Right ventricle myocardium superior (tissue), 1 donor: Measurements from ENCODE around the gene SLX4IP. TPM values are rescaled to one million over a fixed set of nuclear protein-coding genes. Genes with fewer than 3 reads are reported as not detected.

Experiments
- ATAC-seq: fragments of 200-7000 bp; cut with Tn5 transposase; one replicate; pipeline ENCODE4 v1.9.1; 2020; ENCODE audit warnings: mild to moderate bottlenecking; ENCODE audit not compliant: poor library complexity
- DNase-seq: peaks from one replicate; pipeline ENCODE4 v3.0.0-alpha.2; 2020
- intact Hi-C: fragments of 100-400 bp; cut with DNase I; formaldehyde crosslinking; loops from one replicate; pipeline ENCODE4 v1.11.2; 2022
- total RNA-seq: library from RNA; stranded (reverse); fragmentation: NEBNext Ultra II Directional; extraction: Animal tissue kit (Norgen Biotek cat#: 25700); gene quantifications from one replicate; pipeline ENCODE4 v1.2.1, GENCODE V29; 2021
- donor health status: DM: no; HTN: yes; CAD: no; lungs with severe emphysema.

SLX4IP gene
- total RNA-seq, 1 donor from 2014 or later: 2.6 TPM

DNA sequence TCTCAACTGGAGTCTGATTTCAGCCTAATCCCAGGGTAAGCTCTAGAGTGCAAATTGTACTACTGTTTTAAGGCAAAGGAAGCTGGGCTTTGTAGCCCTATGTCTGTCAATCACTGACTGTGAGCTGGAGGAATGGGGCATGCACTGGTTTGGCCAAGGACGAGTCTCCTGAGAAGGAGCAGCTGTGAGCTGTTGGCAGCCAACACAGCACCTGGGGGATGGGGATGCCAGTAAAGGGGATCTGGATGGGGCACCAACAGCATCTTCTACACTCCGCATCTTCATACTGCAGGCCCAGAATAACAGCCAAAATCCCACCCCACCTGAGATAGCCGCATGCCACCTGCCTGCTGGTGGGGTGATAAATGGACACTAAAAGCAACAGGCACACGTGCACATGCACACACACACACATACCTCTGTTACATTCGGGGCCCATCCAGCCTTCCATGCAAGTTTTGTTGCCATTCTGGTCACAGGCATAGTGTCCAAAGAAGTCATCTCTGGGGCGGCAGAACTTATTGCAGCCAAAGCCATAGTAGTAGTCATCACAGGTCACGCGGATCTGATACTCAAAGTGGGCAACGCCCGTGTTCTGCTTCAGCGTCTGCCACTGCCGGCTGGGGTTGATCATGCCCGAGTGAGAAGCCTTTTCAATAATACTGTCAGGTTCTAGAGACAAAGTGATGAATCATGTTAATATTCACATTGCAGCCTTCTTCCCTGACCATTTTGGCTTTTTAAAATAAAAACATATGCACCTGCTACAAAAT is 223.1 kb downstream of the SLX4IP start:
- intact Hi-C loops: no loop called here
- ATAC-seq (no peak), DNase-seq (no peak)

DNA sequence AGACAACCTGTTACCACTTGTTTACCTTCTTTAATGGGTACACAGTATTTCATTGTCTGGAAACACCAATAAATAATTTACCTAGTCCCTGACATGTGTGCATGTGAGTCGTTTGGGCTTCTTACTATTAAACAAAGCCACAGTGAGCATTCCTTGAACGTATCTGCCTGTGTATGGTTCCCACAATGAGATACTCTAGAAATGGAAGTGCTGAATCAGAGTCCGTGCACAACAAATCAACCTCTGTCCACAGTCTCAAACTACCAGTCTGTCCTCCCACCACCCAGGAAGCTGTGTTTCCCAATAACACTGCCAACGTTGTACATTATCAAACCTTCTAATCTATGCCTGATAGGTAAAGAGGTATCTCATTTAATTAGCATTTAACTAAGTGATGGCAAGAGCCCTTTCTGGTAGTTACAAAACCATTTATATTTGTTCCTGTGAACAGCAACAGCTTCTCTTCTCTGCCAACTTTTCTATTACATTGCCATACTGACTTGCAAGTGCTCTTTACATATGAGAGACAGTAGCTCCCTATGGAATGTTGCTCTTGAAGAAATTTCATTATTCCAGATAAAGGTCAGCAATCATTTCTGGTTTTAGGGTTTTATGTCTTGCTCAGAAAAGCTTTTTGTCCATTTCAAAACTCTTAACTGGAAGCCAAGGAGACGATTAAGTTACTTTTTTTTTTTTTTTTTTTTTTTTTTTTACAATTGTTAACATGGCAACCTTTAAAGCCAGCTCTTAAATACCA is 223.9 kb downstream of the SLX4IP start:
- ATAC-seq: no peak
- intact Hi-C loops: no loop called here
- DNase-seq: no peak

DNA sequence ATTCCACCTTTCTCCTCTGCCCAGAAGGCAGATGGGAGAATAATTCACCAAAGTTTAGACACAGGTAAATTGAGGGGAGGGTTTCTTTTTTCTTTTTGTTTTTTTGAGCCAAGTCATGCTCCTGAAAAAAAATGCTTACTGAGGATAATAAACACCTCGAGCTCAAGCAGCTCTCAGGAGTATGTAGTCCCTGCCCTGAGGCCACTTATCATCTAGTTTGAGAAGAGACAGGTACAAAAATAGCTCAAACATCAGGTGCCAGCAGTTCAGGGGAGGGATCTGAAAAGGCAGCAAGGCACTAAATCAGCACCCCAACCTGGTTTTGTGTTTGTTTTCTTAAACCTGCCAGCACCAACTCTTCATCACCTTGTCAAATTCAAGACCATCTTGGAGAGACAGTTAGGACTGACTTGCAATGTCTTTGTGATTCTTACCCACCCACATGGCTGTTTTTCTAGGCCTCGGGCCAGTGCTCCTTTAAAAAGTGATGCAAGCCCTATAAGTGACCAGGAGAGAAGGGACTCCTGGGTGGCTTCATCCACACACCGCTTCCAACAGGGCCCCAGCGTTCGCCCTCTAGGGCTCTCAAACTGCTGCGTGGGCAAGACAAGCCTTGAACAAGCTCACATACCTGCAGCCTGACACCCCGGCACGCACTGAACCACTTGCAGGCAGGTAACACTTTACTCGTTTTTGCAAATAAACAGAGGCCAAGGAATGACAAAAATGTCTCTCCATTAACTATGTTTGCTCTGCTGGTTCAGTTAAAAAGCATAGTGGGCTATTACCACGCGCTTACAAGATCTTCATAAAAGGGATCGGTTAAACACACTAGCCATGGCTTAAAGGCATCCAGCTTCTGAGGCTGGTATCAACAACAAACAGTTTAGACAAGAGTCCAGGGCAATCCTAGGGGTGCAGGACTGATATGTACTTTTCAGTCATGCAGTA is 224.8 kb downstream of the SLX4IP start:
- no peak for DNase-seq
- no peak for ATAC-seq

DNA sequence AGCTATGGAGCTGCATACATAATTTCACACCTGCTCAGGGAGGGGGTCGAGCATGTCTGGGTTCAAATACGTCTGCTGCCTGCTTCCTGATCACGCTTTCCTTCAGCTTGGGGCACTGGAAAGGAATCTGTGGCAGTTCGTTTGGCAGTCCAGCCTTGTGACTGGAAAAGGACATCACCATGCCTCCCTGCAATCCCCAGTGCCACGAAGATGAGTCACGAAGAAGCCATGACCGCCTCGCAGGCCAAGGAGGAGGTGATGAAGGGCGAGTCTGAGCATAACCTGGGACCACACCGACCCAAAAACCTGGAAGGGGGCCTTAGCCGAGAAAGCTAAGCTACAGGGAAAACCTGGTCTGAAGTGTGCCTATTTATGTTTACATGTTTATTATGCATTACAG is 225.6 kb downstream of the SLX4IP start:
- intact Hi-C loops: no loop called here
- ATAC-seq: no peak
- DNase-seq: no peak

More for the DNA sequence above, 224.8 kb downstream of the SLX4IP start:
- intact Hi-C loops: no loop called here

DNA sequence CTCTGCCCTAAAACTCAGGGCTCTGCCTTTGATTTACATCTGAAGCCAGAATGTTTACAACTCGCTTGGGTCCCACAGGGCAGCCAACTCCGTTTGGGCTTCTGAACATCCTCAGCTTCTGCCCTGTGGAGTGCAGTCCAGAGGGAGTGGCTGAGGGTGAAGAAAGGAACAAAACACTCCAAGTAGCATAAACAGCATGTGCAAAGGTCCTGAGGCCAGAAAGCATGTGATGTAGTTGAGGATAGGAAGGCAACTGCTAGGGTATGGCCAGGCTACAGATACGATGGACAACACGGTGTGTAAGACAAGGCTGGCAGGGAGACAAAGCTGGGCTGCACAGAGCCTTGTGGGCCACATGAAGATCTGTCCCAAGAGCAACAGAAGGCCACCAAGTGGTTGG is 226.2 kb downstream of the SLX4IP start:
- intact Hi-C loops: no loop called here

DNA sequence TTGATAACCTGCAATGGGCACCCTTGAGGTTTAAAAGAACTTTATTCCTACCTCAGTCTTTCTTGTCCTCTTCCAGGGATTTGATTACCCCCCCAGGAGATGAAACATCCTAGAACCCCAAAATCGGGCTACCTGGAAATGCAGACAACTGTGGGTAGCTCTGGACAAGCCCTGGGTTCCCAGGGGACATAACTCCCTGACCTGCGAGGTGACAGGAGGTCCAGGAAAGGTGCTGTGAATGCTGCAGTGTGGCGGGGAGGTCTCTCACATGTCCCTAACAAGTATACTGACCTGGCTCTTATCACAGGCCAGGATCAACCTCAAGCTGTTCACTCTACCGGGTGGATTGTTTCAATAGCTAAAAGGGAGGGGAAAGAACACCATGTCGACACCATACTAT is 227.0 kb downstream of the SLX4IP start:
- intact Hi-C loops: no loop called here
- ATAC-seq (no peak), DNase-seq (no peak)

More for the DNA sequence above, 226.2 kb downstream of the SLX4IP start:
- DNase-seq: no peak
- ATAC-seq: no peak

DNA sequence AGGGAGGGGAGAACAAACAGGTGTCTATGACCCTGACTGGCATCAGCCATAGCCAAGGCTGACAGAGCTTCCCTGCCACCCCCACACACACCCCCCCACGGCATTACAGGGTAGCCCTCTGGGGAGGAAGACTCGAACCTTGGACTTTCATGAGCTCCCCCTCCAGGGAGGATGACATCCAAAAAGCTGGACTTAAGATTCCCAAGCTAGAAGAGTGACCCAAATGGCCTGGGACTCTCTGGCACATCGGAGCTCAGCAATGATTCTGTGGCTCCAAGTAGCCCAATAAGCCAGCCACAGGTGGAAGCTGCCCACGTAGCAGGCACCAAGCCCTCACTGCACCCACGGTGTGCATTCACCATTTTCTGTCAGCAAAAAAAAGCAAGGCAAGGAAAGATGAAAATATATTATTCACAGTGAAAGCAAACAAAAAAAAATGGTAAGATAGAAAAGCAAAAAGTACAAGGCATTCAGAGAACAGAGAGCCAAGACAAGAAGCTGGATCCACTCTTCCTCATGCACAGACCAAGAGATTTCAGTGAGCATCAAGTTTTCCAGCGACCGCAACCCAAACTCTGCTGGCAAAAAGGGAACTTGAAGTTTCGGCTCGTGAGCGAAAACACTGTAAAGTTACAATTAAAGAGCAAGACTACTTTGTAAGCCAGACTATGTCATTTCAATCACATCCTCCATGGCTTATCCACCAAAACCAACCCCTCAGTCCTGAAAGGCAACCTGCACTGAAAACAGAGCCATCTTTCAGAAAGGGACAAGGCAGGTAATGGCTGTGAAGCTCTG is 227.8 kb downstream of the SLX4IP start:
- no peak for ATAC-seq
- intact Hi-C loops: no loop called here
- no peak for DNase-seq

DNA sequence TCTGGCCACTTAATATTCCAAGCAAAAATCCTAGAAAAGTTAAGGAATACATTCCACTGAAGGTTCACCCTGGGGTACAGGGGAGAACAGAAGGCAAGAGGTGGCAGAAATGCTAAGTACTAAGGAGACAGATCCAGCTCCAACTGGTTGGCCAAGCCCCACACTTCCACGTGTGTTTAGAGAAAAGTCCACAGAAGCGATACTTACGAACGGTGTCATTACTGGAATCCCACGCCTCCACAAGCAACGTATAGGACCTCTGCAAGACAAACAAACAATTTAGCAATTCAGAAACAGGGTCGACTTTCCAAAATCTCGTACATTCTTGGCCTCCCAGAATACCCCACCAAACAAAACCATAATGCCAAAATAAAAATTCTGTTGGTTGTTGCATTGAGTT is 228.7 kb downstream of the SLX4IP start:
- DNase-seq (no peak), ATAC-seq (no peak)
- intact Hi-C loops: no loop called here

DNA sequence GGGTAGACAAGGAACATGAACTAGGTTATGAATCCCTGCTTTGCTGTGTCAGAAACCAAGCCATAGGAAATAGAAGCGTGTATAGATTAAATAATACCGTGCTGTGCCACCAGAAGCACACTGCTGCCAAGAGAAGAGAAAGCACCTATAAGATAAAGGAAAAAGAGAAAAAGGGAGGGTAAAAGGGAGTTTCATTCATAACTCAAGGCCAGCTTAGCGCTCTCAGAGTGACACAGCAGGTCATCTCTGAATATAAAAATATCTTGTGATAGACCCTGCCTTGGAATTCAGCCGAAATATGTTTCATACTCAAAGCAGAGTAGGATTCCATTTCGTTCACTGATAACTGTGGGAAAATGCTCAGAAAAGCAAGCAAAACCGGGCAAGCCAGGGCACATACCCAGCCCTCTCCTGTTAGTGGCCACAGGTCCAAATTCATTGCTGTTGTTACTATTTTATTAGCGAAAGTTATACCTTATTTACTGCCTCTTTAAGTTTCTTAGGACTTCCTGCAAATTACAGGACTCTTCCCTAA is 230.0 kb downstream of the SLX4IP start:
- no peak for DNase-seq
- intact Hi-C loops: no loop called here
- peak; percentile 34 for ATAC-seq

DNA sequence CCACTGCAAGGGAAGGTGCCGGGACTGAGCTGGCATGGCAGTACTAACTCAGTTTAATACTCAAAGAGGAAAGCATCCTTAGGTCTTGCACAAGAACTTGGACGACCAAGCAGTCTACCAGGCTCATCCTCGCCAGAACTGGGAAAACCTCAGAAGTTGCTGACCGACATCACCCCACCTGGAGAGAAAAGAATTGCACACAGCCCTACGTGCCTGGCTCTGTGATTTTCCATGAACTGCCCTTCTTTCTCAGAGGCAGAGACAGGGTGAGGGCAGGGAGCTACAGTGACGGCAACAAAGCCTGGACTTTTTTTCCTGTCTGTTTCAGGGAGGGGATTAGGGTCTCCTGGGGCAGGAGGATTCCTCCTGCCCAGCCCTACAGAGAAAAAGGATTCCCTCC is 230.7 kb downstream of the SLX4IP start:
- no peak for DNase-seq
- peak; percentile 18 for ATAC-seq
- intact Hi-C loops: no loop called here

DNA sequence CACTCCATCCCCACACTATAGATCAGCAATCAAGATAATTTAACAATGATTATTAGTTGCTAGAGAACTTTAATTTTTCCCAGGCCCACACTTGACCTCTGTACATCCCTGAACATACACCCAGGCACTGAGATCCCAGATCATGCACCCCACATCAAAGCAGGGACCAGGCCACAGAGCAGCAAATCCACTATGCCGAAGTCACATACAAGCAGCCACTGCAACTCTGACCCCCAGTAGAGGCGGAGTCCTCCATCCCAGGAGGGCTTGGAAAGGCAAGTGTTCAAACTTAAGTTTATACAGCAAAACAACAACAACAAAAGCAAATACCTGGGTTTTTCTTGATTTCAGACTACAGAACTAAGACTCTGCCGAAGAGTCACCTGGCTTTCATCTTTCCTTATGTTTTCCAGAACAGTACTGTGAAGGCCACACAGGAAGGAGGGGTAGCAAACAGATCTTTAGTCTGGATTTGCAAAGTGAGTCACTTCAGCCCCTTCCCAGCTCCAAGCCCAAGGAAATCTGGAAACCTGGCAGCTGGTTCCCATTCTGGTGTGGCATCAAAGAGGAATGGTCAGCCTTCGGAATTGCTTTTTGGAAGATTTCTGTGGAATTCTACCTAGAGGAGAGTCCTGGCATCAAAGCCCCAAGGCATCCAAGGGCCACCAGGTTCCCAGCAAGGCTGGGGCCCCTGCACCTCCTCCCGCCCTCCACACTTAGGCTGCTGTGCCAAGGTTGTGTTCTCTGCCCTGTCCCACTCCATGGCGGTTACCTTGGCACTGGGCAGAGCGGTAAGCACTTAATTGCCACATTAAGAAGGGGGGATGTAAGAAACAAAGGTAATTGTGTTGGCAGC is 231.3 kb downstream of the SLX4IP start:
- intact Hi-C loops: no loop called here
- DNase-seq (no peak), ATAC-seq (no peak)

DNA sequence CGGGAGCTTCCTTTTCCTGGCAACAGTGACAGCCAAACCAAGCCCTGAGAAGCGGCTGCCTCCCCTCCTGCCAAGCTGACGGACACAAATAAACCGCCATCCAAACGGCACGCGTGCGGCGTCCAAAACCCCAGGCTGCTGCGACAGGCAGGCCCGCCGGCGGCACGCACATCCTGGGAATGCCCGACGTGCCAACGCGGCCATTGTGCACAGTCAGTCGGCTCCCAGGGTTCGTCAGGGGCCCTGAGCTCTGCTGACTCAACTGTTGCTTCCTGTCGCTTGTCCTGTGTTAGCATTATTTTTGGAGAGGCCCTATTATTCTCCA is 231.9 kb downstream of the SLX4IP start:
- intact Hi-C loops: no loop called here
- no peak for ATAC-seq
- peak; percentile 69 for DNase-seq

DNA sequence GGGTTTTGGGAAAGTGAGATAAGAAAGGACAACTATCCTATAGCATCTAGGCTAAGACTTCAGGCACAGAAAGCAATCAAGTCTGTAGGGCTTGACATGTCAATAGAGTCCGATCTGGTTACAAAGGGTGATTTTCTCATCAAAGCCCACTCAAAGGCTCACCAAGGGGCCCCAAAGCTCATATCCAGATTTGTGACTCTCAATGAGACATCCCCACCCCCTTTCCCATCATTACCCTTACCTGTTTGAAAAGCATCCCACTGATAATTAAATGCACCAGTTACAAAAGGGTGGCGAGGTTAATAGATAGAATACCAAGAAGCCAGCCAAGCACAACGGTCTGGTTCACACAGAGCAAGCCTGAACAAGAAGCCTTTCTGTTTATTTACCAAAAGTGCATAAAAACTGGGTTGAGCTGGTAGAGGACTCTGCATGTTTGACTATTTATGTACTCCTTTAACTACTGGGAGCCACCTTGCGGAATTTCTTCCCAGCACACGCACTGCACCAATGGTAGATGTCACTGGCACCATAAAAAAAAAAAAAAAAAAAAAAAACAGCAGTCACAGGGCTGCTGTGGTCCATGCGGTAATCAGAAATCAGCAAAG is 232.6 kb downstream of the SLX4IP start:
- DNase-seq: no peak
- ATAC-seq: no peak
- intact Hi-C loops: no loop called here

DNA sequence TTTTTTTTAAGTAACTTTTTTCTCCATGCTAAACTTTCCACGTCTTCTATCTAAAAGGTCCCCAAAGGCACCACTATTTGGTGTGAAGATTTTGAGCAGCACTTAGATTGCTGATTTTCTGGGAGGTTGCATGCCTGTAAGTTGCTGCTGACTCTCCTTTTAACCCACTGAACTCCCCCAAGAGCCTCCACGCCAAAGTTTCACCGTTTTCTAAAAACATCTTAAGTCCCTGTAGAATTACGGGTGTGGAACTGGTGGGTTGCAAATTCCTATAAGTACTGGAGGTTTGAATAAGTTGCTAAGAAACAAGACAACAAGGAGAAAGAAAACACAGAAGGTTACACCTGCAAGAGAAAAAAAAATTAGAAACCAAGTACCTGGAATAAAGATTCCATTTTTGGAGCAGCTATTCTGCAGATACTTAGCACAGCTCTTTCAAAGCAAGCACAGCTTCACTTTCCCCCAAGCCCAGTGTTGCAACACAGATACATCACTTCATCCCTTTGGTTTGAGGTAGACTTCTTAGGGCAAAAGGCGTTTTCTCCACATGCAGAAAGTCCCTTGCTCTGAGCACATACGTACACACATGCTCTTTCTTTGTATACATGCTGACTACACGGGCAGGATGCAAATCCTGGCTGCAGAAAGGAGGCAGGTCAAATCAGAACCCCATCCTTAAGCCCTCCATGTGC is 233.7 kb downstream of the SLX4IP start:
- ATAC-seq: no peak
- intact Hi-C loops: no loop called here

DNA sequence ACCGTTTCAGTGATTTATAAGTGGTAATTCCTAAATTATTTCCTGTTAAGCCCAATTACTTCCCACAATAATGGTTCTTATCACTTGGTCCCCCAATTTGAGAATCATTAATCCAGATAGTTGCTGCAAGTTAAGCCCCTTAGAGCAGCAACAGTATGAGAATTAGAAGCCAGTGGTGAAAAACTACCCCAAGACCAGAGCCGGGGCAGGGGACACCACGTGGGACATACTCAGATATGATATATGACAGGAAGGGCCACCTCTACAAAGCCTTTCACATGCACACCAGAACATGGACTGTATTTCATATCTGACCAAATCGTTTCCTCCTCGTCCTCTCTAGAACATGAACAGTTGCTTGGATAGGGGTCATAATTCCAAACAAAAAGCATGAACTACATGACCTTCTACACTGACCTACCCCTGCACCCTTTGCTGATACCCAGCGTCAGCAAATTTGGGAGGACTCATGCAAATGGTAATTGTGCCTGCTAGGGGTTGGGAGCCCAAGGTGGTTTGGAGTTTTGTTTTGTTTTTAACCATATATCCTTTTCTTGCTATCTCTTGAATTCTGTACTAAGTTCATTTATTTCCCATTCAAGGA is 234.8 kb downstream of the SLX4IP start:
- intact Hi-C loops: loop anchor here (5.0 to 10.0 kb wide), 4 partner anchors 135 to 872 kb away; no protein-coding TSS in a partner anchor
- ATAC-seq (no peak), DNase-seq (no peak)

More for the DNA sequence above, 233.7 kb downstream of the SLX4IP start:
- no peak for DNase-seq
